Measurements from ENCODE around the gene E2F7.

Gene E2F7

GRCh38 chr12:77070382-77070781 lies 5.0 kb upstream of the E2F7 start:
- no peak for TF ChIP-seq CTCF (IDR thresholded peaks at IDR 0.05; ENCODE audit: insufficient read depth, low read depth, low read length, missing control alignments)
- no peak overlapping the region for H3K4me3 ChIP-seq (ENCODE audit: low read length)
- DNase-seq (ENCODE audit: low read depth) = no peak

GRCh38 chr12:77064896-77065360 lies 441 bp downstream of the E2F7 start:
- no peak for TF ChIP-seq CTCF (IDR thresholded peaks at IDR 0.05; ENCODE audit: insufficient read depth, low read depth, low read length, missing control alignments)
- DNase-seq (ENCODE audit: low read depth) = no peak
- peak overlapping the region; percentile 61 for H3K4me3 ChIP-seq (ENCODE audit: low read length)

- peak; percentile 90 for DNase-seq (ENCODE audit: low read depth)
- H3K4me3 ChIP-seq (ENCODE audit: low read length) = no peak overlapping the region
Measured at GRCh38 chr12:77062846-77063461, 2.4 kb downstream of the E2F7 start.

GRCh38 chr12:77062396-77062795 lies 3.0 kb downstream of the E2F7 start:
- DNase-seq (ENCODE audit: low read depth) = no peak
- H3K4me3 ChIP-seq (ENCODE audit: low read length) = no peak overlapping the region
- no peak for TF ChIP-seq CTCF (IDR thresholded peaks at IDR 0.05; ENCODE audit: insufficient read depth, low read depth, low read length, missing control alignments)

More at GRCh38 chr12:77062846-77063461, 2.4 kb downstream of the E2F7 start:
- TF ChIP-seq CTCF (IDR thresholded peaks at IDR 0.05; ENCODE audit: insufficient read depth, low read depth, low read length, missing control alignments) = no peak

GRCh38 chr12:77060883-77061240 lies 4.5 kb downstream of the E2F7 start:
- no peak for DNase-seq (ENCODE audit: low read depth)
- no peak for TF ChIP-seq CTCF (IDR thresholded peaks at IDR 0.05; ENCODE audit: insufficient read depth, low read depth, low read length, missing control alignments)
- H3K4me3 ChIP-seq (ENCODE audit: low read length) = no peak overlapping the region

GRCh38 chr12:77060136-77060882 lies 5.1 kb downstream of the E2F7 start:
- no peak overlapping the region for H3K4me3 ChIP-seq (ENCODE audit: low read length)
- no peak for TF ChIP-seq CTCF (IDR thresholded peaks at IDR 0.05; ENCODE audit: insufficient read depth, low read depth, low read length, missing control alignments)
- DNase-seq (ENCODE audit: low read depth) = no peak
